CD4-positive, alpha-beta T cell (primary cell): ENCODE data around the gene ECPAS. TPM values are rescaled to one million over a fixed set of nuclear protein-coding genes. Genes with fewer than 3 reads are reported as not detected.
"Not testable (repeated sequence)": the region's sequence is repeated elsewhere in the genome, so short reads cannot be mapped to it uniquely, and the experiment has no call there.

Experiments
- ATAC-seq: fragments of 200-7000 bp; cut with Tn5 transposase; one replicate; pipeline ENCODE4 v1.10.0; 2022; ENCODE audit warnings: mild to moderate bottlenecking; ENCODE audit not compliant: poor library complexity
- CTCF ChIA-PET: fragments of 350-600 bp; sonication (Branson Sonifier 250); formaldehyde crosslinking; loops from one replicate; lab custom pipeline; 2021; ENCODE audit warnings: antibody characterized with exemption, inconsistent platforms; lab: Charles Lee
- POLR2A ChIA-PET: fragments of 350-600 bp; sonication (Branson Sonifier 250); formaldehyde crosslinking; loops from one replicate; lab custom pipeline; 2021; ENCODE audit warnings: antibody characterized with exemption, inconsistent platforms; lab: Charles Lee
- DNase-seq, 14 experiments: peaks; one replicate each; pipeline ENCODE4 v3.0.0-alpha.2; 2013 to 2020; ENCODE audit warnings: mixed read lengths in 2 of 14
- H3K27ac ChIP-seq, 2 donors: one replicate each; pipeline versions ENCODE4 v1.5.1 to v1.7.0; 2013; ENCODE audit warnings: low read length in 2 of 2, low read depth in 1 of 2, mild to moderate bottlenecking in 1 of 2
- H3K27me3 ChIP-seq, 2 experiments: 1 replicate in 1 of 2; 2 replicates in 1 of 2; pipeline versions ENCODE4 v1.6.1 to v1.7.0; 2013; ENCODE audit warnings: low read length in 2 of 2, control low read depth in 1 of 2, mild to moderate bottlenecking in 1 of 2, moderate library complexity in 1 of 2; ENCODE audit not compliant: insufficient read depth in 2 of 2, control insufficient read depth in 1 of 2
- H3K36me3 ChIP-seq: one replicate; pipeline ENCODE4 v1.6.1; 2013; ENCODE audit warnings: low read length, control low read depth; ENCODE audit not compliant: insufficient read depth
- H3K4me1 ChIP-seq: one replicate; pipeline ENCODE4 v1.6.1; 2013; ENCODE audit warnings: low read length, control low read depth; ENCODE audit not compliant: insufficient read depth
- H3K4me3 ChIP-seq: one replicate; pipeline ENCODE4 v1.5.1; 2013; ENCODE audit warnings: mild to moderate bottlenecking, low read length, moderate library complexity
- H3K9me3 ChIP-seq, 2 experiments: 1 replicate in 1 of 2; 2 replicates in 1 of 2; pipeline versions ENCODE4 v1.6.1 to v1.7.0; 2013; ENCODE audit warnings: low read length in 2 of 2, mild to moderate bottlenecking in 2 of 2, control low read depth in 1 of 2, moderate library complexity in 1 of 2; ENCODE audit not compliant: control insufficient read depth in 1 of 2, insufficient read depth in 1 of 2
- H3K27ac Mint-ChIP-seq: one replicate; pipeline ENCODE4 v1.8.0; 2020; ENCODE audit warnings: mixed read lengths
- H3K27me3 Mint-ChIP-seq: one replicate; pipeline ENCODE4 v1.8.0; 2021; ENCODE audit warnings: mixed read lengths
- H3K36me3 Mint-ChIP-seq: one replicate; pipeline ENCODE4 v1.8.0; 2021; ENCODE audit warnings: low read depth, mixed read lengths
- H3K4me1 Mint-ChIP-seq: one replicate; pipeline ENCODE4 v1.8.0; 2021; ENCODE audit warnings: low read depth, mixed read lengths
- H3K4me3 Mint-ChIP-seq: one replicate; pipeline ENCODE4 v1.8.0; 2020; ENCODE audit warnings: mild to moderate bottlenecking, mixed read lengths
- H3K9me3 Mint-ChIP-seq: one replicate; pipeline ENCODE4 v1.8.0; 2020; ENCODE audit warnings: mixed read lengths
- intact Hi-C, 2 experiments: fragments of 100-400 bp; cut with DNase I in 1 of 2; cut with micrococcal nuclease in 1 of 2; formaldehyde crosslinking; loops; one replicate each; pipeline versions ENCODE4 v1.15.1 to v1.9.0; 2023 to 2025; cut with DNase I, micrococcal nuclease
- total RNA-seq, 174 experiments: library from RNA in 2 of 174; stranded (reverse) in 2 of 174; gene quantifications; one replicate each; pipeline ENCODE4 v1.2.3 and lab custom pipeline; 2021 to 2026
- TF ChIP-seq, protein P1 (sequence below): fragments of 200-600 bp; IDR thresholded peaks from one replicate; pipeline ENCODE4 v1.8.0; 2022; ENCODE audit warnings: antibody characterized with exemption, mild to moderate bottlenecking

Gene ECPAS
- total RNA-seq, 2 experiments from 2014 or later = 36.6 to 37.5 TPM

DNA sequence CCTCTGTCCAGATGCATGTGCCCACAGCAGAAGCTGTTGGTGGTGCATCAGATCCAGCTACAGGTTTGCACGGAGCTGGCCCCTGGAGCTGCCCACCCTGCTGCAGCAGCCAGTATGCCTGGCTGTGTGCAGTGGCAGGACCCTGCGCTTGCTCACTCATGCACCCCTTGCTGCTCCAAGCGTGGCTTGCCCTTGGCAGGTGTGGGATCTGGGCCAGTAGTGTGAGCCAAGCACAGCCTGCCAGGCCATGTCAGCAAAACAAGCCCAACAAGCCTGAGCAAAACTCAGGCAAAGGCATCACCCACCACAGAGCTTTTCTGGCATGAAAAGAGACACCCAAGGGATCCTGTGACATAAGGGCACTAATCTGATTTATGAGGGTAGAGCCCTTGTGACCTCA, 18.3 kb upstream of the ECPAS start:
- Mint-ChIP-seq H3K9me3 (no peaks in the 10 kb centered on the region), H3K4me3 (no peak overlapping the region), H3K27ac (no peak overlapping the region), H3K4me1 (no peaks in the 10 kb centered on the region), H3K36me3 (no peaks in the 10 kb centered on the region), H3K27me3 (peaks cover 5% of the 10 kb centered on the region)
- POLR2A ChIA-PET = no interaction called here
- H3K4me3 ChIP-seq = no peak overlapping the region
- CTCF ChIA-PET = no interaction called here
- TF ChIP-seq, protein P1, sequence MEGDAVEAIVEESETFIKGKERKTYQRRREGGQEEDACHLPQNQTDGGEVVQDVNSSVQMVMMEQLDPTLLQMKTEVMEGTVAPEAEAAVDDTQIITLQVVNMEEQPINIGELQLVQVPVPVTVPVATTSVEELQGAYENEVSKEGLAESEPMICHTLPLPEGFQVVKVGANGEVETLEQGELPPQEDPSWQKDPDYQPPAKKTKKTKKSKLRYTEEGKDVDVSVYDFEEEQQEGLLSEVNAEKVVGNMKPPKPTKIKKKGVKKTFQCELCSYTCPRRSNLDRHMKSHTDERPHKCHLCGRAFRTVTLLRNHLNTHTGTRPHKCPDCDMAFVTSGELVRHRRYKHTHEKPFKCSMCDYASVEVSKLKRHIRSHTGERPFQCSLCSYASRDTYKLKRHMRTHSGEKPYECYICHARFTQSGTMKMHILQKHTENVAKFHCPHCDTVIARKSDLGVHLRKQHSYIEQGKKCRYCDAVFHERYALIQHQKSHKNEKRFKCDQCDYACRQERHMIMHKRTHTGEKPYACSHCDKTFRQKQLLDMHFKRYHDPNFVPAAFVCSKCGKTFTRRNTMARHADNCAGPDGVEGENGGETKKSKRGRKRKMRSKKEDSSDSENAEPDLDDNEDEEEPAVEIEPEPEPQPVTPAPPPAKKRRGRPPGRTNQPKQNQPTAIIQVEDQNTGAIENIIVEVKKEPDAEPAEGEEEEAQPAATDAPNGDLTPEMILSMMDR = no peak
- no peak for ATAC-seq
- no peaks in the 10 kb centered on the region for H3K36me3 ChIP-seq
- H3K27ac ChIP-seq = no peak overlapping the region
- H3K27me3 ChIP-seq = peaks cover 0 to 4% of the 10 kb centered on the region in 2 experiments
- H3K9me3 ChIP-seq = peaks cover 0 to 9% of the 10 kb centered on the region in 2 experiments
- DNase-seq = no peak
- intact Hi-C loops = no loop called here
- no peaks in the 10 kb centered on the region for H3K4me1 ChIP-seq

DNA sequence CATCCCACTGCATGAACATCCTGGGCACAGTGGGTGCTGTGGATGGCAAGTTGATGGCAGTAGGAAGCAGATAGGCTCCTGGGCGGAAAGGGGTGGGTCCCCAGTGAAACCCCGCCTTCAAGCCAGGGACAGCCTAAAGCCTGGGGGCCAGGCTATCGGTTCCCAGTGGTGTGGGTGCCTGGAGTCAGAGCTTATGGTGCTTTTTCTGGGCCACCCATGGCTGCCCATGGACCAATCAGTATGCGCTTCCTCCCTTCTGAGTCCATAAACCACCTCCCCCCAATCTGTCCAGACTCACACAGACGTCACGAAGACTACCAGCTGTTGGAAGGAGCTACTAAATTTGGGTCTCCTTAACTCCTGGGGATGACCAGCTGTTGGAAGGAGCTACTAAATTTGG, 17.5 kb upstream of the ECPAS start:
- no peaks in the 10 kb centered on the region for H3K4me1 Mint-ChIP-seq
- intact Hi-C loops = no loop called here
- peaks cover 5% of the 10 kb centered on the region for H3K27me3 Mint-ChIP-seq
- H3K36me3 ChIP-seq = no peaks in the 10 kb centered on the region
- no peak overlapping the region for H3K4me3 Mint-ChIP-seq
- POLR2A ChIA-PET = no interaction called here
- peaks cover 0 to 4% of the 10 kb centered on the region in 2 experiments for H3K27me3 ChIP-seq
- CTCF ChIA-PET = no interaction called here
- no peaks in the 10 kb centered on the region for H3K9me3 Mint-ChIP-seq
- TF ChIP-seq, protein P1 = no peak
- no peak overlapping the region for H3K27ac Mint-ChIP-seq
- DNase-seq (no peak), ATAC-seq (no peak)
- no peaks in the 10 kb centered on the region for H3K4me1 ChIP-seq
- H3K36me3 Mint-ChIP-seq = no peaks in the 10 kb centered on the region
- H3K27ac ChIP-seq = no peak overlapping the region
- peaks cover 0 to 9% of the 10 kb centered on the region in 2 experiments for H3K9me3 ChIP-seq
- no peak overlapping the region for H3K4me3 ChIP-seq

DNA sequence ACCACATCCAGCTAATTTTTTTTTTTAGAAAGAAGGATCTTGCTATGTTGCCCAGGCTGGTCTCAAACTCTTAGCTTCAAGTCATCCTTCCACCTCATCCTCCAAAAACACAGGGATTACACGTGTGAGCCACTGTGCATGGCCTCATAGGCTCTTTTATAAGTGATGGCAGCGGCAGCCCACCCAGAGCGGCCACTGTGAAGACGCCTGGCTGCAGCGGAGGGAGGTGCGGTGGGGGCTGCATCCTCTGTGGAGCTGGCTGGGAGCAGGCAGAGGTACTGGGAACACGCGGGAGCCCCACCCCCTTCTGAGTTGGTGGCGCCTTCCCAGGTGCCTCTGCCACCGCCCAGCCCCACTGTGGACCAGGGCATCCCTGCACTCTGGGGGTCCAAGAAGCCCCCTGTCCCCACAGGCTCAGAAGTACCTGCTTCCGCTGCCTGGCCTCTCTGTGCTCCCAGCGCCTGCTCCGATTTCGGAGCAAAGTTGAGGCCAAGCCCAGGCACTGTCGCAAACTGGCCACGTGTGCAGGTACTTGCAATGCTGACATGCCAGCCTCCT, 16.9 kb upstream of the ECPAS start:
- no peaks in the 10 kb centered on the region for H3K36me3 ChIP-seq
- Mint-ChIP-seq H3K27ac (no peak overlapping the region), H3K36me3 (no peaks in the 10 kb centered on the region), H3K4me3 (no peak overlapping the region), H3K9me3 (no peaks in the 10 kb centered on the region), H3K4me1 (no peaks in the 10 kb centered on the region), H3K27me3 (peaks cover 5% of the 10 kb centered on the region)
- ATAC-seq (no peak), DNase-seq (no peak)
- no peaks in the 10 kb centered on the region for H3K4me1 ChIP-seq
- H3K9me3 ChIP-seq = peaks cover 0 to 9% of the 10 kb centered on the region in 2 experiments
- H3K4me3 ChIP-seq = no peak overlapping the region
- ChIA-PET CTCF (no interaction called here), POLR2A (no interaction called here)
- intact Hi-C loops = no loop called here
- no peak overlapping the region for H3K27ac ChIP-seq
- TF ChIP-seq, protein P1 = no peak
- peaks cover 0 to 4% of the 10 kb centered on the region in 2 experiments for H3K27me3 ChIP-seq

DNA sequence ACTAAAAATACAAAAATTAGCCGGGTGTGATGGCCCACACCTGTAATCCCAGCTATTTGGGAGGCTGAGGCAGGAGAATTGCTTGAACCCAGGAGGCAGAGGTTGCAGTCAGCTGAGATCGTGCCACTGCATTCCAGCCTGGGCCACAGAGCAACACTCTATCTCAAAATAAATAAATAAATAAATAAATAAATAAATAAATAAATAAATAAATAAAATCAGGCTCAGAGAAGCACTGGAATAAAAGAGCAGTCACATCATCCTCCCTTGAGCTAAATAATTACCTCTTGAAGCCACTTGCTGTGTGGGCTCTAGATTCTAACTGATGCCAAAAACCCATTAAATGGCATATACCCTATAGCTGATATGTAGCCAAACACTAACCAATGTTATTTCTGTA, 13.0 kb upstream of the ECPAS start:
- intact Hi-C loops, H3K27me3 Mint-ChIP-seq, H3K9me3 ChIP-seq, H3K36me3 Mint-ChIP-seq, CTCF ChIA-PET, H3K4me1 Mint-ChIP-seq, H3K27me3 ChIP-seq, H3K36me3 ChIP-seq, H3K4me3 Mint-ChIP-seq, H3K27ac ChIP-seq, H3K9me3 Mint-ChIP-seq, H3K4me1 ChIP-seq, H3K27ac Mint-ChIP-seq, H3K4me3 ChIP-seq, DNase-seq, ATAC-seq, POLR2A ChIA-PET: not testable (repeated sequence)
